Measurements from ENCODE around the gene VPS39.
"Not testable (repeated sequence)": the region's sequence is repeated elsewhere in the genome, so short reads cannot be mapped to it uniquely, and the experiment has no call there.

Gene VPS39

DNA sequence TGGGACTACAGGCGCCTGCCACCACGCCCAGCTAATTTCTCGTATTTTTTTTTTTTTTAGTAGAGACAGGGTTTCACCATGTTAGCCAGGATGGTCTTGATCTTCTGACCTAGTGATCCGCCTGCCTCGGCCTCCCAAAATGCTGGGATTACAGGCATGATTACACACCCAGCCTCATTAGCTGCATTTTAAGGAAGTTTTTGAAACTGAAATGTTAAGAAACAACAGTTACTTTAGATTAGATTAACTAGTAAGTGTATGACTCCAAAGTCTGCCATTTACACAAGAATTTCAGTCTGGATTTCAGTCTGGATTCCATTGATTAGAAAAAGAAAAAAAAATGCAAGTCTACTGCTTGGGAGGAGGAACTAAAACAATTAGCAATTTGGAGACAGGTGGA lies 24.5 kb upstream of the VPS39 start:
- TF ChIP-seq, protein P1, sequence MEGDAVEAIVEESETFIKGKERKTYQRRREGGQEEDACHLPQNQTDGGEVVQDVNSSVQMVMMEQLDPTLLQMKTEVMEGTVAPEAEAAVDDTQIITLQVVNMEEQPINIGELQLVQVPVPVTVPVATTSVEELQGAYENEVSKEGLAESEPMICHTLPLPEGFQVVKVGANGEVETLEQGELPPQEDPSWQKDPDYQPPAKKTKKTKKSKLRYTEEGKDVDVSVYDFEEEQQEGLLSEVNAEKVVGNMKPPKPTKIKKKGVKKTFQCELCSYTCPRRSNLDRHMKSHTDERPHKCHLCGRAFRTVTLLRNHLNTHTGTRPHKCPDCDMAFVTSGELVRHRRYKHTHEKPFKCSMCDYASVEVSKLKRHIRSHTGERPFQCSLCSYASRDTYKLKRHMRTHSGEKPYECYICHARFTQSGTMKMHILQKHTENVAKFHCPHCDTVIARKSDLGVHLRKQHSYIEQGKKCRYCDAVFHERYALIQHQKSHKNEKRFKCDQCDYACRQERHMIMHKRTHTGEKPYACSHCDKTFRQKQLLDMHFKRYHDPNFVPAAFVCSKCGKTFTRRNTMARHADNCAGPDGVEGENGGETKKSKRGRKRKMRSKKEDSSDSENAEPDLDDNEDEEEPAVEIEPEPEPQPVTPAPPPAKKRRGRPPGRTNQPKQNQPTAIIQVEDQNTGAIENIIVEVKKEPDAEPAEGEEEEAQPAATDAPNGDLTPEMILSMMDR (IDR thresholded peaks at IDR 0.05; ENCODE audit: borderline replicate concordance, control extremely low read depth, extremely low read depth, insufficient read depth, missing control alignments), result no peak
- in situ Hi-C loops (cut with MboI; ENCODE audit: low sequenced_read_pairs, unreplicated experiment), result no loop called here
- no peak for DNase-seq (ENCODE audit: low spot score)

- DNase-seq (ENCODE audit: low spot score), result no peak
- TF ChIP-seq, protein P1 (IDR thresholded peaks at IDR 0.05; ENCODE audit: borderline replicate concordance, control extremely low read depth, extremely low read depth, insufficient read depth, missing control alignments), result no peak
- in situ Hi-C loops (cut with MboI; ENCODE audit: low sequenced_read_pairs, unreplicated experiment), result no loop called here
Observed at GRCh38 chr15:42231088-42231487, 23.0 kb upstream of the VPS39 start.

- in situ Hi-C loops (cut with MboI; ENCODE audit: low sequenced_read_pairs, unreplicated experiment); DNase-seq (ENCODE audit: low spot score): not testable (repeated sequence)
Observed at GRCh38 chr15:42228981-42229380, 20.9 kb upstream of the VPS39 start.

- TF ChIP-seq, protein P1 (IDR thresholded peaks at IDR 0.05; ENCODE audit: borderline replicate concordance, control extremely low read depth, extremely low read depth, insufficient read depth, missing control alignments), result no peak
- in situ Hi-C loops (cut with MboI; ENCODE audit: low sequenced_read_pairs, unreplicated experiment), result no loop called here
- DNase-seq (ENCODE audit: low spot score), result no peak
Observed at GRCh38 chr15:42228036-42228435, 19.9 kb upstream of the VPS39 start.

DNA sequence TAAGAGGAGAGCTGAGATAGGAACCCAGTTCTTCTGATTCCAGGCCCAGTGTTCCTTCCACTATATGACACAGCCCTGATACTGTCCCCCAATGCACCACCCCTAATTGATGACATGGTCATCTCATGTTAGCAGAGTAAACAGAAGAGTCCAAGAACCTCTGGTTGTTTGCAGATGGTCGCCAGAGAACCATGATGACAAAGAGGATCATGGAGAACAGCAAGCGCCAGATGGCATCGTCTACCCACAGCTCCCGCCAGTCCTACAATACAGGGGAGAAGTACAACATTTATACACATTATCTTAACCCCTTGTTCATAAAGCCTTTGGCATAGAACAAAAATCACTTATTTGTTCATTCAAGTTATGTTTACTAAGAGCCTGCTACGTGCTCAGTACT lies 18.5 kb upstream of the VPS39 start:
- in situ Hi-C loops (cut with MboI; ENCODE audit: low sequenced_read_pairs, unreplicated experiment), result no loop called here
- TF ChIP-seq, protein P1 (IDR thresholded peaks at IDR 0.05; ENCODE audit: borderline replicate concordance, control extremely low read depth, extremely low read depth, insufficient read depth, missing control alignments), result no peak
- no peak for DNase-seq (ENCODE audit: low spot score)

GRCh38 chr15:42220216-42220615 lies 12.1 kb upstream of the VPS39 start:
- no peak for DNase-seq (ENCODE audit: low spot score)
- in situ Hi-C loops (cut with MboI; ENCODE audit: low sequenced_read_pairs, unreplicated experiment), result no loop called here
- TF ChIP-seq, protein P1 (IDR thresholded peaks at IDR 0.05; ENCODE audit: borderline replicate concordance, control extremely low read depth, extremely low read depth, insufficient read depth, missing control alignments), result no peak

GRCh38 chr15:42218953-42219592 lies 11.0 kb upstream of the VPS39 start:
- TF ChIP-seq, protein P1 (IDR thresholded peaks at IDR 0.05; ENCODE audit: borderline replicate concordance, control extremely low read depth, extremely low read depth, insufficient read depth, missing control alignments), result no peak
- in situ Hi-C loops (cut with MboI; ENCODE audit: low sequenced_read_pairs, unreplicated experiment), result no loop called here
- no peak for DNase-seq (ENCODE audit: low spot score)
